HG02623 (cell line): ENCODE measurements around the gene RLN1.
"Not testable (repeated sequence)": the region's sequence is repeated elsewhere in the genome, so short reads cannot be mapped to it uniquely, and the experiment has no call there.

Experiments
- ATAC-seq: cut with Tn5 transposase; IDR thresholded peaks from one replicate; pipeline ENCODE4 v1.9.1; 2021; ENCODE audit warnings: moderate library complexity; ENCODE audit not compliant: unreplicated experiment

RLN1 gene

GRCh38 chr9:5338992-5339981, at the start of gene RLN1:
TSS of gene RLN1 (minus strand) at chr9:5339876. CDS start at chr9:5339746, 130 bp downstream.
- peak; percentile 99 for ATAC-seq

DNA sequence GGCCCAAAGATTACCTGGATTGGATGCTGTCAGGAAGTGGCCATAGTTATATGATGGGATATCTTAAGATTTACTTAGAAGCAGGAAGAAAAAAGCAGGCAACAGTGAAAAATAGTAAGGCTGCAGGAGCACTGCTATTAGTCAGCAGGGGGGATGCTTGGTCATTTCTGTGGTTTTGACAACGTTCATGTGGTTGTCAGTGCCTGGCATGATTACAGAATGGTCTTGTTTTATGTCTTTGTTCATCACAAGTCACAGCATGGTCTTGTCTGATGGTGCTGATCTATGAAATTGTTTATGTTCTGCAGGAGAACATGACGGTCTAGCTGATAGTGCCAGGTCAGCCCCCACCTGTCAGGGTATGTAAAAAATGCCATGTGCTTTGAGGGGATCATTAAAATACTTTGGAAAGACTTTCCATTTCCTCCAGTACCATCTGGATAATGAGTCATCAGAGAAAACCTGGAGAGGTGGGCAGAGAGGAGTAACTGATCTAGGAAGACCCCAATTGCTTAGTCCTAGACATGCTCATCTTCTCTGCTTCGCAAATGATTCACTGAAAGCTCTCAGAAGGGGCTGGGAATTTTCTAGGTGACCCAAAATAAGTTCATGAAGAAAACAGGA, 49.5 kb upstream of the RLN1 start:
- ATAC-seq, result no peak

- no peak for ATAC-seq
These were observed 48.5 kb upstream of the RLN1 start for GRCh38 chr9:5388026-5388819.

DNA sequence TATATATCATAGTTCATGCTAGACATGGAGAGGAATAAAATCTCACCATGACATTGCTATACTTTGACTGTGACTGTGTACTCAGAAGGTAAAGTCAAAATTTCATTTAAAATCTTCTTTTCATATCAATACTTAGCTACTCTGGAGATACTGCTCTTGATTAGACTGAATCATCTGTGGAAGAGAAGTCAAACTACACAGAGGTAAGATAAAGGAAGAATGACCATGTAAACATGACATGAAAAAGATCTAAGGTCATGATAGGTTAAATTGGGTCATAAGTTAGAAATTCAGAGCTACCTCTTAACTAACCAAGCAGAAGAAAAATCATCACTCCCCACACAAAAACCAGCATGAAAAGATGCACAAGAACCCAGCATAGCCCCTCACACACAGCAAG, 44.8 kb upstream of the RLN1 start:
- no peak for ATAC-seq

GRCh38 chr9:5382479-5382878, 42.8 kb upstream of the RLN1 start:
- ATAC-seq, result no peak

DNA sequence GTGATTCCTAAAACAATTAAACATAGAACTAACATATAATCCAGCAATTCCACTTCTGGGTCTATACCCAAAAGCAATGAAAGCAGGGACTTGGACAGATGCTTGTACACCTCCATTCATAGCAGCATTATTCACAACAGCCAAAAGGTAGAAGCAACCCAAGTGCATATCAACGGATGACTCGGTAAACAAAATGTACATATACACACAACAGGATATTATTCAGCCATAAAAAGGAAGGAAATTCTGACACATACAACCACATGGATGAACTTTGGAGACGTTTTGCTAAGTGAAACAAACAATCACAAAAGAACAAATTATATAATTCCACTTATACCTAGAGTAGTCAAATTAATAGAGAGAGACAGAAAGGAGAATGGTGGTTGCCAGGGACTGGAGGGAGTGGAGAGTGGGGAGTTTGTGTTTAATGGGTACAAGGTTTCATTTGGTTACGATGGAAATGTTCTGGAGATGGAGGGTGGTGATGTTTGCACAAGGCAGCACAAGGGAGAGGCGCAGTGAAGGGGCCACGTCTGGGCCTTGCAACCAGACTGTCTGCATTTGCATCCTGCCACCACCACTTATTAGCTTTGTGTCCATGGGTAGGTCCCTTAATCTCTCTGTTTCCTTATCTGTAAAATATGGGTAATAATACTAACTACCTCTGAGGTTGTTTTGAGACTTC, 36.3 kb upstream of the RLN1 start:
- ATAC-seq, result no peak

DNA sequence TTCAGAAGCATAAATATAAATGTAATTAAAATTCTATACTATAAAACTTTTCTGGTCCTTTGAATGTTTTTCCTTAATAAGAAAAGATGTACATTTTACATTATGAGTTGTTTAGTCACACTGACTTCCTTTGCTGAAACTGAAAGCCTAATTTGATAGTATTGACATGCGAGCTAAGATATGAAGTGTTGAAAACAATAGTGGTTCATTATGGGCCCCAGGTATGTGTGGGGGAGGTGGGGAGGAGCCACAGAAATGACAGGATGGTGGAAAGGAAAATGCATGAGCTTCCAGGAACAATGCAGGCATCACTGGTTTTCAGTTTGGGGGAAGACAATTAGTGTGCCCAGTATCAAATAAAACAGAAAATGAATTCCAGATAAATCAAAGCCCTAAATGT, 35.4 kb upstream of the RLN1 start:
- ATAC-seq, result no peak

GRCh38 chr9:5364294-5365024, 24.8 kb upstream of the RLN1 start:
- peak; percentile 97 for ATAC-seq

DNA sequence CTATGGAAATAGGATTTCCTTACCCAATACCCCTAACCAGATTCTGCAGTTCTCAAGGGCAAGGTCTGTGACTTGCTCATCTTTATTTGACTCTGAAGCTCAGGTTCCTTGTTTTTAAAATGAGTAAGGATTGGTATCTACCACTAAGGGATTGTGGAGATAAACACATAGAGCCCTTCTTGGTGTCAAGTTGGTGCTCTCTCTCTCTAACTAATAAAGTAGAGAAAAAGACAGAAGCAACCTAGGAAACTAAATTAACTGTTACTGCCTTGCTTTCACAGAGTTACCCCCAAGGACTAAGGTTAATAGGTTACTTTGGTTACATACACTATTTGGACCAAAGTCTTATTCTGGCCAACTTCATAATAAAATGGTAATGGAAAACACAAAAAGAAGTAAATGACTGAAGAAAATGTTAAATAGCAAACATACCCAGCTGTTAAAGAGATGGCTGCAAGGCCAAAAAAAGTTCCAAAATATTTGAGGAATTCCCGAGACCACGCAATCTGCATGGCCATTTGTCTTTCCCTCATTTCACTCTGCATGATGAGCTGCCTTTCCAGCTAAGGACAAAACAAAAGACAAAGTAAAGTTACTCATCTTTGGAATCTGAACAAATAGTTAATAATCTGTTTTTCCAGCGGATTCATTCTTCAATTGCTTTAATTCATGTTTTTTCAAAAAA, 21.8 kb upstream of the RLN1 start:
- ATAC-seq, result no peak

- no peak for ATAC-seq
These were observed 20.7 kb upstream of the RLN1 start for GRCh38 chr9:5360341-5360740.

GRCh38 chr9:5357431-5358105, 17.9 kb upstream of the RLN1 start:
- ATAC-seq, result no peak

- no peak for ATAC-seq
These were observed 16.1 kb upstream of the RLN1 start for GRCh38 chr9:5355817-5356216.

GRCh38 chr9:5355226-5355625, 15.6 kb upstream of the RLN1 start:
- no peak for ATAC-seq

DNA sequence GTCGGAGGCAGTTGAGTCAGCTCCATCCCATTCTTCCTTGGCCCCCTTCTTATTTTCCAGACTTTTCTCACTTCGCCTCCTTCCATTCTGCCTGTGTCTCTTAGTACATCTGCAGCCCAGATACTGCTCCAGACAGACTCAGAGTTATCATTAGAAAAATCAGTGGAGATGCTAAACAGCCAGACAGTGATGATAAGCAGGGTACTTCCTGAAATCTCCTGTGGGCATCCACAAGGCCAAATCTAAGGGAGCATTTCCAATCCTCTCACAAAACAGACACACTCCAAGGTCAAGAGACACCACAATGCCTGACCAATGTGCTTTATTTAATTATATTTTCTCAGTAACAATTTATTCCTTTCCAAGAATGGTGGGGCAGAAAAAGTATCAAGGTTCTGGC, 14.5 kb upstream of the RLN1 start:
- no peak for ATAC-seq

DNA sequence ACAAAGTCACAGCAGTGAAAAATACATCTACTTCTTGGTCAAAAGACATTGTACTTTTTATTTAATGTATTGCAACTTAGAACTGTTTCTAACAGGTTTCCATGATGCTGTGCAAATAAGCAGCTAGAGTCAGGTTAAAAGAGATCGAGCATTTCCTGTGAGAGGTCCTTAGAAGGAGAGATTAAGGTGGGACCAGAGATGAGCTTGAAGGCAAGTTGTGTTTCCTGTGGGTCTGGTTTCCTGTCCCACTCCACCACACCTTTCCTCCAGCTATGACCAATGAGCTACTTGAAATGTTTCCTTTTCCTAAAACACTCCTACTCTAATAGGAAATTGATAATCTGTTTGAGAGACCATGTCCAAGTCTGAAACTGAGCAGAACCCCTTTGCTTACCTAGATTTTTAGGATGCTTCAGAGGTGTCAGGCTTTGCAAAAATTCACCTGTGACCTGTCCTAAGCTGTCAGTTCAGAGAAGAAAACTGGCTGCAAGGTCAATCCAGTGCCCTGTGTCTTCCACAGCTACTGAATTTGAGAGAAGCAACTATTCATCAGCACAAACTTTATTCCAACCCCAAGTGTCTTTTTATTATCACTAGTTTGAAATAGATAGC, 13.1 kb upstream of the RLN1 start:
- no peak for ATAC-seq

DNA sequence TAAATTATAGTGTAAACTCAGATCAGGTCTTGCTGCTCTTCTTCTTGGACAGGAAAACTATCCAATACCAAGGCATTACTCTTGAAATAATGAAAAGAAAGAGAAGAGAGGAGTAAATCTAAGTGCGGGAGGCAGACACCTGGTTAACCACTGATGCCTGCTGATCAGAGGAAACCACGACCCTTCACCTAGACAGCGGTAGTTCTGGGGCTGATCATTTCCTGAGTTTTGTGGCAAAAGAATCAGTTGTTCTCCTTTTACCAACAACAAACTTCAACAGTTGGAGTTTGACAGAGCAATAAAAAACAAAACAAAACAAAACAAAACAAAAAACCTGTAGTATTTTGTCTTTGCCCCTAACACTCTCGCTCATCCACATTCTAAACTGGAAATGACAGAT, 3.0 kb downstream of the RLN1 start:
- ATAC-seq, result no peak

DNA sequence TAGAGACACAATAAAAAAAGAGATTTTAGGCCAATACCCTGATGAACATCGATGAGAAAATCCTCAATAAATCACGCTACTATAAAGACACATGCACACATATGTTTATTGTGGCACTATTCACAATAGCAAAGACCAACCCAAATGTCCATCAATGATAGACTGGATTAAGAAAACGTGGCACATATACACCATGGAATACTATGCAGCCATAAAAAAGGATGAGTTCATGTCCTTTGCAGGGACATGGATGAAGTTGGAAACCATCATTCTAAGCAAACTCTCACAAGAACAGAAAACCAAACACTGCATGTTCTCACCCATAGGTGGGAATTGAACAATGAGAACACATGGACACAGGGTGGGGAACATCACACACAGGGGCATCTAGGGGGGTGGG, 8.4 kb downstream of the RLN1 start:
- not testable (repeated sequence) for ATAC-seq

DNA sequence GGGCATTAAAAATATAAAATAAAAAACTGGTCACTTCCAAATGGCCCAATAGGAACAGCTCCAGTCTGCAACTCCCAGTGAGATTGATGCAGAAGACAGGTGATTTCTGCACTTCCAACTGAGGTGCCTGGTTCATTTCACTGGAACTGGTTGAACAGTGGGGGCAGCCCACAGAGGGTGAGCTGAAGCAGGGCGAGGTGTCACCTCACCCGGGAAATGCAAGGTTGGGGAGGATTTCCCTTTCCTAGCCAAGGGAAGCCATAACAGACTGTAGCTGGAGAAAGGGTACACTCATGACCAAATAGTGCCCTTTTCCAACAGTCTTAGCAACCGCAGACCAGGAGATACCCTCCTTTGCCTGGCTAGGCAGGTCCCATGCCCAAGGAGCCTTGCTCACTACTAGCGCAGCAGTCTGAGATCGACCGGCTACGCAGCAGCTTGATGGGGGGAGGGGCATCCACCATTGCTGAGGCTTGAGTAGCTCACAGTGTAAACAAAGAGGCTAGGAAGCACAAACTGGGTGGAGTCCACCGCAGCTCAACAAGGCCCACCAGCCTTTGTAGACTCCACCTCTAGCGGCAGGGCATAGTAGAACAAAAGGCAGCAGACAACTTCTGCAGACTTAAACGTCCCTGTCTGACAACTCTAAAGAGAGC, 12.7 kb downstream of the RLN1 start:
- ATAC-seq, result no peak
